MV-4-11 (cell line): Measurements from ENCODE around the gene ATP6V0C.

ENCODE experiments used
- DNase-seq: peaks from one replicate; lab custom pipeline; 2025; lab: John Stamatoyannopoulos, UW

The ATP6V0C gene

DNA sequence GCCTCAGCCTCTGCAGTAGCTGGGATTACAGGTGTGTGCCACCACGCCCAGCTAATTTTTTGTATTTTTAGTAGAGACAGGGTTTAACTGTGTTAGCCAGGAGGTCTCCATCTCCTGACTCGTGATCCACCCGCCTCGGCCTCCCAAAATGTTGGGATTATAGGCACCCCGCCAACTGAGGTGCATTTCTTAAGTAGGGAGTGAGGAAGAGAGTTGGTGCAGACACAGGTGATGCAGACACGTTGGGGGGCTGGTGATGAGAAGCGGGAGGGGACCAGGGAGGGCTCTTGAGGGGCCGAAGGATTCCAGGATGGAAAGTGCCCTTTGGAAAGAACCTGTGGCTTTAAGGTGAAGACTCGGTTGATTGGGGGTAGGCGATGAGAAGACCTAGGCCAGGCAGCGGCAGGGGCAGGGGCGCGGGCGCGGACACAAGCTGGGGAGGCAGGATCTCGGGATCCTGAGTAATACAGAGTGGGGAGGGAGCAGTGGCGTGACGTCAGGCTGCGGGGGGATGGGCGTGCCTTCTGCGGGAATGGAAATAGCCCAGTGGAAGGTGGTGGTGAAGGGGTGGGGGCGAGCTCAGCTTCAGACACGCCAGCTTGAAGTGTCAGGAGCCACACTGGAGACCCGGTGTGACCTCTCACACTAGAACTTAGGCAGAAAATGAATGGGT, 2.5 kb upstream of the ATP6V0C start:
- no peak for DNase-seq

- DNase-seq: no peak
These were observed 1.6 kb upstream of the ATP6V0C start for GRCh38 chr16:2511996-2512734.

DNA sequence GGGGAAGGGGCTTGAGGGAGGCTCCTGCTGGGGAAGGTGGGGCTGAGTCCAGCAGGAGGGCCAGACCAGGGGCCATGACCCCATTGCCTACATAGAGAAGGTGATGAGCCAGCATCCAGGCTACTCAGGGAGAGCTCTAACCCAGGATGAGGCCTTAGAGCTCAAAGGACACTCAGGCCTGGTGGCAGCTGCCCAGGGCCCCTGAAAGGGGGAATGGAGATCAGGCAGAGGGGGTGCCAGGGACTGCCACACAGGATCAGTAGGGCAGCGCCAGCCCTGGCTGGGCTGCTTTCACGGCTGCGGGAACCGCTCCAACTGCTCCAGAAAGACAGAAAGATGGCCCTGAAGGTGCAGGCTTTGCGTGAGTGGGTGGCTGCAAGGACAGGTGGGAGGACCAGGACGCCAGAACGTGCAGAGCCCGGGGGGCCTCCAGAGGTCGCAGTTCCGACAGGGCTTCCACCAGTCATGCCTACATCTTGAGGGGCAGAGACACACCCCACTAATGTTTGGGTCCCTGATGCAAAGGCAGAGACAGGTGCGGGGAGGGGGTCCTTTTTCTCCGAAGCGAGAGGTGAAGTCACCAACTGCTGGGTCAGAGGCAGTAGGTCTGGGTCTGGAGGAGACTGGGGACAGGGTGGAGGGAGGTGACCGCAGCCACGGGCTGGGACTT, 882 bp upstream of the ATP6V0C start:
- DNase-seq: no peak

GRCh38 chr16:2514333-2515179, 804 bp downstream of the ATP6V0C start:
- DNase-seq: no peak

DNA sequence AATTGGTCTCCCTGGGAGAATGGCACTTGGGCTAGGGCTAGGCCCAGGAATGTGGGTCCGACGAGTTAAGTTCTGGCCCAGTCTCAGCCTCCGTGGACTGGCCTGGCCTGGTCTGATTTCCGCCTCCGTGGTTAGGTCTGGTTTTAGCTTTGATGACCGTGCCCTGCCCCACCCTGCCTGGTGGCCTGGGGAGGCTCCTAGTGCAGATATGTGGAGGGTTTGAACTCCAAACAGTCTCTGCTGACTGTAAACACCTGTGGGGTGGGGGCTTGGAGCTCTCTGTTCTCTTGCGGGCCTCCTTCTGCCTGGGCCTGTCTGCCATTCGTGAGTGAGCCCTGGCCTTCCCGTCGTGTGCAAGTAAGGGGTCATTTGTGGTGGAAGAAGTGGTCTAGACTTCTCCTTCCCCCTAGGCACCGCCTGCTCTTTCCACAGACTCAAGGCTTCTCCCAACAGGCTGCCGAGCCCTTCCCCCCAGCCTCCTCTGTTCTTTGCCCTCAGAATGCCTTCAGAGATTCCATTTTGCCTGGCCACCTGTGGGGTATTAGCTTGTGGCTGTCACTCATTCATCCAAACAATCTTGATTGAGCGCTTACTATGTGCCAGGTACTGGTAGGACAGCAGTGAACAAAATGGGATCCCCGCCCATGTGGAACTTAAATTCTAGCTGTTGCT, 1.6 kb downstream of the ATP6V0C start:
- DNase-seq: peak; percentile 49

DNA sequence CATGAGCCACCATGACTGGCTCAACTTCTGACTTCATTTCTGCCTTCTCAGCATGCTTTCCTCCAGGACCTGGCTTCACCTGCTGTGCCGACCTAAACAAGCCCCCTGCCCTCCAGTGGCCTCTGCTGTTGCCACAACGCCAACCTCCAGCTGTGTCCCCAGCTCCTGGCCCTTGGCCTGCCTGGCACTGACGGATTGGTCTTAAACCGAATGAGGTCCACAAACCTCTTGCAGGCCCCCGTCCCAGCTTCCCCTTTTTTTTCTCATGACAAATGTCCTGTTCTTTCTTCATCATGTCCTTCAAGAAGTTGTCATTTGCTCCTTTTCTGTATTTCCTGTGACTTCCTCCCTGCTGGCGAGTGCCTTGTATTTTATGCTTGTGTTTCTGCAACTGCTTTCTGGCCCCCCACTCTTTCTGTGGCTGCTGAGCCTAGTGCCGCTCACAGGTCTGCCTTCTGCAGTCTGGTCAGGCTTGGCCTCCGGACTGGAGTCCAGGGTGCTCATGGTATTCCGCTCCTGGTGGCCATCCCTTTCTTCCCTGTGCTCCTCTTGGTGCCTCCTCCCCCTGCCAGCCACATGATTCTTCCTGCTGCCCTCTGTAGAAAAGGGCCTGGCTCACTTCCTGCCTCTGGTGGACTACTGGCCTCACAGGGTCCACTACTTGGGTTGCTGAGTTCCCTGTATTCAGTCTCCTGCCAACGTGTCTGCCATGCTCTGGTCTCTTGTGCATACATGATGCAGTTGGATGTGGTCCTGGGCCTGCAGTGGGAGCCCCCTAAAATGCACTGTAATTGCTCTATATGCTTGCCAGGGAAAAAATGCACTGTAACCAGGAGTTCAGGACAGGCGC, 2.9 kb downstream of the ATP6V0C start:
- DNase-seq: peak; percentile 93

GRCh38 chr16:2517954-2518605, 4.3 kb downstream of the ATP6V0C start:
- DNase-seq: no peak

- DNase-seq: no peak
These were observed 5.3 kb downstream of the ATP6V0C start for GRCh38 chr16:2518823-2519710.

DNA sequence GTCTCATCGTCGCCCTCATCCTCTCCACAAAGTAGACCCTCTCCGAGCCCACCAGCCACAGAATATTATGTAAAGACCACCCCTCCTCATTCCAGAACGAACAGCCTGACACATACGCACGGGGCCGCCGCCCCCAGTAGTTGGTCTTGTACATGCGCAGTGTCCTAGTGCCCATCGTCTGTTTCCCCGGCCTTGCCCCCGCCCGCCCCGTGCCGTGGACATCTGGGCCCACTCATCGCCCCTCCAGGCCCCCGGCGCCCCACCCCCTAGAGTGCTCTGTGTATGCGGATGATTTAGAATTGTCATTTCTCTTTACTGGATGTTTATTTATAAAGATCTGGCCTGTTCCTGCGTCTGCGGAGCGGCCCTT, 5.9 kb downstream of the ATP6V0C start:
- DNase-seq: no peak

GRCh38 chr16:2520097-2520783, 6.5 kb downstream of the ATP6V0C start, which contains the start of gene AMDHD2:
AMDHD2 (plus strand) TSS chr16:2520371; CDS start chr16:2520459, 88 bp downstream.
- DNase-seq: peak; percentile 87

- DNase-seq: peak; percentile 34
These were observed 7.2 kb downstream of the ATP6V0C start for GRCh38 chr16:2520784-2521531.

DNA sequence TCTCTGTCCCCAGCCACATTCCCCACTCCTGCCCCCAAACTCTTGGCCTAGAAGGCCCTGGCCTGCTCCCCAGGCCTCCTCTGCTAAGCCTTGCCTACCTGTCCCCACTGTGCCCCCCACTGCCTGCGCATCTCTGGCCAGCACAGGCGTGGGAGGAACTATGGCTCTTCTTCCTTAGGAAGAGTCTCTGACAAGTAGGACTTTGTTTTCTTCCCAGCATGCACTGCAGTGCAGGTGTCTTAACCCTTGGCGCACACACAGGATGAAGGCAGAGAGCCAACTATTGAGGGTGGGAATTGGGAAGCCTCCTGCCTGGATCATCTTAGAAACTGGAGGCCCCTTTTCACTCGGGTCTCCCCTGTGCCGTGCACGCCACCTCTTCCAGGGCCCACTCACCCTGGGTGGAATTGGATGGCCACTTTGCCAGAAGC, 10.1 kb downstream of the ATP6V0C start:
- DNase-seq: no peak

DNA sequence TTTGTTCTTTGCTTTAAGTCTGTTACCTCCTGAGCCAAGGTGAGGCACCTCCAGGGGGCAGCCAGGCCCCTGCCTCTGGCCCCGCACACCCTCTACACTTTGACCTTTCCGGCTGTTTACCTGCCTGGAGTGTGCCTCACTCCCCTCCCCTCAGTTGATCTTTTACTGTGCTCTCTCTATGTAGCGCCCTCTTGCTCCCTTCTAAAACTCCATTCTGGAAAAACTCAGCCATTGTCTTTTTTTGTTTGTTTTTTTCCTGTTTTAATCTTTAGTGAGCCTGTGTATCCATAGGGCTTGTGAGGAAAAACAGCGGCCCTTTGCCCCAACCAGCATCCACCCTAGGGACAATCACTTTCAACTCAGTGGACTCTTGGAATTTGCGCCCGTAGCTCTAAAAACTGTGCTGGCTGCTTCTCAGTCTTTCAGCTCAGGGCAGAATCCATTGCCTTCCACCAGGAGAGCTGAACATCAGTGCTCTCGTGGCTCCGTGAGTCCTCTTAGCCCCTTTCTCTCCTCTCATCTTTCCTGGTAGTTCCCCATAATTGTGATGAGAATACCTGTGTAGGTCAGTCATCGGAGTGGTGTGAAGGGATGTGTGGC, 10.7 kb downstream of the ATP6V0C start:
- no peak for DNase-seq

- DNase-seq: no peak
These were observed 12.4 kb downstream of the ATP6V0C start for GRCh38 chr16:2526135-2526534.

GRCh38 chr16:2527071-2527783, 13.5 kb downstream of the ATP6V0C start:
- DNase-seq: no peak

- no peak for DNase-seq
These were observed 14.0 kb downstream of the ATP6V0C start for GRCh38 chr16:2527784-2528100.
